GM21619 (cell line): ENCODE measurements around the gene MAN1B1.
A peak's percentile ranks its signal among the peaks of the same experiment; 100 is the strongest.
"Not testable (repeated sequence)": the region's sequence is repeated elsewhere in the genome, so short reads cannot be mapped to it uniquely, and the experiment has no call there.

Source experiments
- ATAC-seq: cut with Tn5 transposase; IDR thresholded peaks from one replicate; pipeline ENCODE4 v1.9.1; 2021; ENCODE audit not compliant: unreplicated experiment

The MAN1B1 gene

GRCh38 chr9:137110147-137110910 is 23.5 kb downstream of the MAN1B1 start:
- ATAC-seq = no peak

DNA sequence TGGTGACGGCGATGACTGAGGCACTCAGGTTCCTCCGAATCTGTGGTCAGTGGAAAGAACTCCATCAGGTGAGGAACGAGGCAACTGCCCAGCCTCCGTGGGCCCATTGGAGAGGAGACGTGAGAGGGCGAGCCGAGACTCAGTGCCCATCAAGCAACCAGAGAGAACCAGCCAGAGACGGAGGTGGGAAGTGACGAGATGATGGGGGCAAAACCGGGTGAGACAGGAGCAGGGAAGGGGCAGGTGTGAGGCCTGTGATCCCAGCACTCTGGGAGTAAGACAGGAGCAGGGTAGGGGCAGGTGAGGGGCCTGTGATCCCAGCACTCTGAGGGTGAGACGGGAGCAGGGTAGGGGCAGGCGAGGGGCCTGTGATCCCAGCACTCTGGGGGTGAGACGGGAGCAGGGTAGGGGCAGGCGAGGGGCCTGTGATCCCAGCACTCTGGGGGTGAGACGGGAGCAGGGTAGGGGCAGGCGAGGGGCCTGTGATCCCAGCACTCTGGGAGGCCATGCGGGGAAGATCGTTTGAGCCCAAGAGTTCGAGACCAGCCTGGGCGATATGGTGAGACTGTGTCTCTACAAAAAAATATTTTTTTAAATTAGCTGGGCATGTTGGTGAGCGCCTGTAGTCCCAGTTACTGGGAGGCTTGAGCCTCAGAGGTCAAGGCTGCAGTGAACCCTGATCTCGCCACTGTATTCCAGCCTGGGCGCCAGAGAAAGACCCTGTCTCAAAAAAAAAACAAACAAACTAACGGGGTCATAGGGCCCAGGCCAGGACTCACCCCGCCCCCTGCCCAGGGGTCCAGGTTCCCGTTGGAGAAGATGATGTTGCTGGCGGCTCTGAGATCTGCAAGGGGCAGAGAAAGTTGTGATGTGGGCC is 24.4 kb downstream of the MAN1B1 start:
- ATAC-seq = no peak

GRCh38 chr9:137111788-137112563 is 25.2 kb downstream of the MAN1B1 start:
- ATAC-seq = no peak

GRCh38 chr9:137112564-137113384 is 26.0 kb downstream of the MAN1B1 start:
- ATAC-seq = no peak

DNA sequence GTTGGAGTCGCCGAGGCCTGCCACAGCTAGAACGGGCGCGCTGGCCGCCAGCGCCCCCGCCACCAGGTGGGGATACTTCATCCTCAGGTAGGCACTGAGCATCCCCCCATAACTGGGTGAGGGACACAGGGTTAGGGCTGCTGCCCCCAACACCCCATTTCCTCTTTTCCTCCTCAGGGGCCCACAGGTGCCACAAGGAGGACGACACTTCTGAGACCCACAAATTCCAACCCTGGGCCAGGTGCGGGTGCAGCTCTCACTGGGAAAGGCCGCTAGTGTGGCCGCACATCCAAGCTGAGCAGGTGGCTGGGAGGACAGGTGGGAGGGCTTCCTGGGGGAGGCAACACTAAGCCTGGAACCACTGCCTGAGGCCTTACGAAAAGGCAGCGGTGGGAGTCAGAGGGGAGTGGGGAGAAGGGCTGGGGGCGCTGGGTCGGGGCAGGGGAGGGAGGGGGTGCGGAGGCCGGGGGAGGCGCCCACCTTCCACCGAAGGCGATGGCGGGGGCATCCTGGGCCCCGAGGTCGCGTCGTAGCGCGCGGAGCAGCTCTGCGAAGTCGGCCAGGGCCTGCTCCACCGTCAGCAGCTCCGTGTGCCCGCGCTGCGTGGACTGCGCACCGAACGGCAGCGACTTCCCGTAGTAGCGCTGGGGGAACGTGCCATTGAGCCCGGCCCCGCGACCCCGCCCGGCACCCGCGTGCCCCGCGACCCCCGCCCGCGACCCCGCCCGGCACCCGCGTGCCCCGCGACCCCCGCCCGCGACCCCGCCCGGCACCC is 26.8 kb downstream of the MAN1B1 start:
- ATAC-seq = no peak

- ATAC-seq = peak; percentile 4
Observed at GRCh38 chr9:137114220-137114612, 27.4 kb downstream of the MAN1B1 start.

DNA sequence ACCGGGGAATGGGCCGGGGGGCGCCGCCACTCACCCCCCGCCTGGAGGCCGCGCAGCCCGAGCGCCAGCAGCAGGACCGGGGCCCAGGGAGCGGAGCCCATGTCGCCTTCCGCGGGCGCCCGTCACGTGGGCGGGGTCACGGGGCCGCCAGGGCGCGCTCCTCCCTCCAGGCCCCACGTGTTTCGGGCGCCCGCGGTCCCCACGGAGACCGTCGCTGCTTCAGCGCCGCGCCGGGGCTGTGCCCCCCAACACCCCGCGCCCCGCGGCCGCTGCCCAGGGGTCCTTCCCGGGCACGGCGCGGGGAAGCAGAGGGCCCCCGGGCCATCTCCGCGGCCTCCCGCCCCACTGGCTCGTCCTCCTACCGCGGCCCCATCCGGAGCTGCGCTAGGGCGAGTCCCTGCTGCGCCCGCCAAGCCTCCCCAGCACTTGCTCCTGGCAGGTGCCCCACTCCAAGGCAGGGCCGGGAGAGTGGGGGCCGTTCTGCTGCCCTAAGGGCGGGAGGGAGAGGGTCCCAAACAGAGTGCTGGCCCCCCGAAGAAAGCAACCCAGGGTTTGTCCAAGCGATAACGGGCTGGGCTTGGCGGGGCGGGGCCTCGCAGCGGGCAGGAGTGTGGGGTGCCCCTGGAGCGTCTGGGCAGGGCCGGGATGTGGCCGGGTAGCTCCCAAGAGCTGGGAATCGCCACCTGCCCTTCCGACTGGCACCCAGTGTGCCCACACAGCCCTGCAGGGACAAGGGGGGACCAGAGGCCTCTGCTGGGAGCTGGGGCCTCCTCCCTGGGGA is 28.0 kb downstream of the MAN1B1 start, which contains the start of gene DPP7:
Gene DPP7 (minus strand): TSS at position 121 of the 781 bp plus-strand sequence. CDS start 20 bp downstream, at position 101.
- ATAC-seq = peak; percentile 69

DNA sequence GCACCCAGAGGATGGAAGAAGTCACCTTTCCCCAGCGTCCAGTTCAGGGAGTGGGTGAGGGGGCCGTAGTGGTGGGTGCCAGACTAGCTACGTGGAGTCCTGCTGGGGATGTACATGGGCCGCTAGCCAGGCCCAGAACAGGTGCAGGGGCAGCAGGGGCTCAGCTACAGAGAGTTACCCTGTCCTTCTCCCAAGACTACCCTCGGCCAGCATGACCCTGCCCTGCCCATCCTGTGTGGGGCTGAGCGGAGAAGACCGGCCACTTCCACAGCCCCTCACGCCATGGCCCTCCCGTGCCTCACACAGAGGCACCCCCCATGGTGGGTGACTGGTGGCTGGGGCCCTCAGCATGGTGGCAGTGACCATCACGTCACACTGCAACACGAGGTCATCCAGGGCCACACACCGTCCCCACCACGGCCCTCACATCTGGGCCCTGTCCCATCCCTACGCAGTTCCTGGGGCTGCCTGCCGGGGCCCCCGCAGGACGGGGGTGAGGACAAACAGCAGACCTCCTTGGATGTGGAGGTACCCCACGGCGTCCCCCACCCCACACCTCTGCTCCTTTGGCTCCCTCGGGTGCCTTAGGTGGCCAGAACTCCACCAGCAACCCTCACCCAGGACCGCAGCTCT is 28.7 kb downstream of the MAN1B1 start:
- ATAC-seq = no peak

- ATAC-seq = no peak
Observed at GRCh38 chr9:137116027-137116507, 29.3 kb downstream of the MAN1B1 start.

DNA sequence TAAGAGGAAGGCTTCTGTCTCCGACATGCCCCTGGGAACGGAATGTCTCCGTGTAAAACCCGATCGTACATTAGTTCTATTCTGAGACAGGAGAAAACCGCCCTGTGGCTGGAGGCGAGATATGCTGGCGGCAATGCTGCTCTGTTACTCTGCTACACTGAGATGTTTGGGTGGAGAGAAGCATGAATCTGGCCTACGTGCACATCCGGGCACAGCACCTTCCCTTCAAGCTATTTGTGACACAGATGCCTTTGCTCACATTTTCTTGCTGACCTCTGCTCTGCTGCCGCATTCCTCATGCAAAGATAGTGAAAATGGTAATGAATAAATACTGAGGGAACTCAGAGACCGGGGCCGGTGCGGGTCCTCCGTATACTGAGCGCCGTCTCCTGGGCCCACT is 29.9 kb downstream of the MAN1B1 start:
- no peak for ATAC-seq

DNA sequence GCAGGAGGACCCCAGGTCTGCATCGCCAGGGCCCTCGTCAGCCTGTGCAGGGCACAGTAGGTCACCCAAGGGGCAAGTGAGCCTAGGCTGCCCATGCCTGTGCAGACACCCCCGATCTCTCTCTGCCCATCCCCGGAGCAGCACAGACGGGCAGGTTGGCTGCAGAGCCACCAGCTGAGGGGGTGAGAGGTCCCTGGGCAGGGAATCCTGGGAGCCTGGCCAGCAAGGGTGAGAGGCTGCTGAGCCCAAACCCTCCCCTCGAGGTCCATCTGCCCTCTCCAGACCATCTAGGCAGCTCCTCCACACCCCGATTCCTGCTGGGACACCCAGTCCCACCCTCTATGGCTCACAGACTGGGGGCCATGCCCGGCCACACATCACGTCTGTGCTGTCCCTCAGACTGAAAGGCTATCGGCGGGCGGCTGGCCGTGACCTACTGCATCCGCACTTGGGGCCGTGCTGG is 30.5 kb downstream of the MAN1B1 start:
- ATAC-seq = no peak

- not testable (repeated sequence) for ATAC-seq
Observed at GRCh38 chr9:137118092-137118603, 31.4 kb downstream of the MAN1B1 start.

GRCh38 chr9:137121927-137122795 is 35.4 kb downstream of the MAN1B1 start:
- not testable (repeated sequence) for ATAC-seq

- not testable (repeated sequence) for ATAC-seq
Observed at GRCh38 chr9:137122796-137123467, 36.1 kb downstream of the MAN1B1 start.

DNA sequence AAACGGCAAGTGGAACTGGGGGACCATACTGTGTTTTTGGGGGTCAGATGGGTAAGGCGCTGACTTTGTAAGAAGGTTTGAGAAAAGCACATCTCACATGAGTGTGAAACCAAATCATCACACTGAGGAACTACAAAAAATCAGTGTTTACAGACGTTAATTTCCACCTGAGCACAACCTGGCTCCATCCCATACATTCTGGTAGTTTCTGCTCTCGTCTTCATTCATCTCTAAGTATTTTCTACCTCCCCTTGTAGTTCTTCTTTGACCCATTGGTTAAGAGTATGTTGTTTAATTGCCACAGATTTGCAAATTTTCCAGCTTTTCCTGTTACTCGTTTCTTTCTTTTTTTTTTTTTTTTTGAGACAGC is 36.7 kb downstream of the MAN1B1 start:
- ATAC-seq = no peak

DNA sequence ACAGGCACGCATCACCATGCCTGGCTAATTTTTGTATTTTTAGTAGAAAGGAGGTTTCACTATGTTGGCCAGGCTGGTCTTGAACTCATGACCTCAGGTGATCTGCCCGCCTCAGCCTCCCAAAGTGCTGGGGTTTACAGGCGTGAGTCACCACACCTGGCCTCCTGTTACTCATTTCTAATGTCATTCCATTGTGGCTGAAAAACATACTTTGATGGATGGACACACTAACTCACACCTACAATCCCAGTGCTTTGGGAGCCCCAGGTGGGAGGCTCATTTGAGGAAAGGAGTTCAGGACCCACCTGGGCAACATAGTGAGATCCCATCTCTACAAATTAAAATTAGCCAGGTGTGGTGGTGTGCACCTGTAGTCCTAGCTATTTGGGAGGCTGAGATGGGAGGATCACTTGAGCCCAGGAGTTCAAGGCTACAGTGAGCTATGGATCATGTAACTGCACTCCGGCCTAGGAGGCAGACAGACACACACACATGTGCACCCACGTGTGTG is 37.2 kb downstream of the MAN1B1 start:
- ATAC-seq = not testable (repeated sequence)
